ENCODE measurements around the gene PMEPA1.

DNA sequence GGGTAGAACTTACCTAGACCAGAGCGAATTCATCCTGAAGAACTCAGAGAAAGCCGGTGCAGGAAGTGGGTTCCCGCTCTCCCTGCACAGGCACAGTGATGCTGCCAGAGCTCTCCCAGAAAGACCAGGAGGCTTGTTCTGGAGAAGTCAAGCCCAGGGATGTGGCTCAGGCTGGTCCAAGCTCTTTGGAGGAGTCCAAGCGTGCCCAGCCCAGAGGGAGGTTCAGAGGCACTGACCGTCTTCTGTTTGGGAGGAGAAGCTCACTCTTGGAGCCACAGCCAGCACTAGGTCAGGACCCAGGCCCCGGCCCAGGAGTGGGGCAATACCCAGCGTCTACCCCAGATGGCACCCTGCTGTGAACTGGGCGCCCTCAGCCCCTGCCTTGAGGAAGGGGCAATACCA, 1.5 kb upstream of the PMEPA1 start:
- TF ChIP-seq, protein P1, sequence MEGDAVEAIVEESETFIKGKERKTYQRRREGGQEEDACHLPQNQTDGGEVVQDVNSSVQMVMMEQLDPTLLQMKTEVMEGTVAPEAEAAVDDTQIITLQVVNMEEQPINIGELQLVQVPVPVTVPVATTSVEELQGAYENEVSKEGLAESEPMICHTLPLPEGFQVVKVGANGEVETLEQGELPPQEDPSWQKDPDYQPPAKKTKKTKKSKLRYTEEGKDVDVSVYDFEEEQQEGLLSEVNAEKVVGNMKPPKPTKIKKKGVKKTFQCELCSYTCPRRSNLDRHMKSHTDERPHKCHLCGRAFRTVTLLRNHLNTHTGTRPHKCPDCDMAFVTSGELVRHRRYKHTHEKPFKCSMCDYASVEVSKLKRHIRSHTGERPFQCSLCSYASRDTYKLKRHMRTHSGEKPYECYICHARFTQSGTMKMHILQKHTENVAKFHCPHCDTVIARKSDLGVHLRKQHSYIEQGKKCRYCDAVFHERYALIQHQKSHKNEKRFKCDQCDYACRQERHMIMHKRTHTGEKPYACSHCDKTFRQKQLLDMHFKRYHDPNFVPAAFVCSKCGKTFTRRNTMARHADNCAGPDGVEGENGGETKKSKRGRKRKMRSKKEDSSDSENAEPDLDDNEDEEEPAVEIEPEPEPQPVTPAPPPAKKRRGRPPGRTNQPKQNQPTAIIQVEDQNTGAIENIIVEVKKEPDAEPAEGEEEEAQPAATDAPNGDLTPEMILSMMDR (conservative IDR thresholded peaks at IDR 0.05 in 1 of 2, IDR thresholded peaks at IDR 0.05 in 1 of 2; ENCODE audit: extremely low read depth in 1 of 2, insufficient read depth in 1 of 2, low read depth in 1 of 2, low read length in 2 of 2) = no peak
- no peak for TF ChIP-seq EZH2 (IDR thresholded peaks at IDR 0.05; ENCODE audit: borderline replicate concordance, low read length)
